Astrocyte (in vitro differentiated cells and primary cell): Measurements from ENCODE around the gene METTL25B. TPM values are rescaled to one million over a fixed set of nuclear protein-coding genes. Genes with fewer than 3 reads are reported as not detected.
A peak's percentile ranks its signal among the peaks of the same experiment; 100 is the strongest.

Source experiments
- DNase-seq: peaks from one replicate; pipeline ENCODE4 v3.0.0-alpha.2; 2010; ENCODE audit warnings: low read depth
- FAIRE-seq: peaks from 2 replicates; lab custom pipeline; 2011; peaks lifted over from hg19 to GRCh38; lab: Jason Lieb, UNC
- H2AFZ ChIP-seq: 2 replicates; pipeline ENCODE4 v1.6.0; 2012; ENCODE audit warnings: low read depth, low read length, inconsistent platforms
- H3K27ac ChIP-seq: 2 replicates; pipeline ENCODE4 v1.5.1; 2011; ENCODE audit warnings: low read depth, low read length, inconsistent platforms
- H3K27me3 ChIP-seq: 2 replicates; pipeline ENCODE4 v1.6.0; 2011; ENCODE audit warnings: low read length, inconsistent platforms; ENCODE audit not compliant: insufficient read depth
- H3K36me3 ChIP-seq: 2 replicates; pipeline ENCODE4 v1.5.1; 2011; ENCODE audit warnings: low read length, inconsistent platforms; ENCODE audit not compliant: insufficient read depth
- H3K4me1 ChIP-seq: 2 replicates; pipeline ENCODE4 v1.5.1; 2011; ENCODE audit warnings: low read length, inconsistent platforms; ENCODE audit not compliant: insufficient read depth
- H3K4me2 ChIP-seq: 2 replicates; pipeline ENCODE4 v1.6.0; 2012; ENCODE audit warnings: low read length, inconsistent platforms
- H3K4me3 ChIP-seq: 2 replicates; pipeline ENCODE4 v1.5.1; 2011; ENCODE audit warnings: low read depth, mild to moderate bottlenecking, low read length, inconsistent platforms; ENCODE audit not compliant: insufficient read depth
- H3K79me2 ChIP-seq: 2 replicates; pipeline ENCODE4 v1.6.0; 2012; ENCODE audit warnings: mild to moderate bottlenecking, low read length, inconsistent platforms; ENCODE audit not compliant: insufficient read depth
- H3K9ac ChIP-seq: 2 replicates; pipeline ENCODE4 v1.6.0; 2012; ENCODE audit warnings: mild to moderate bottlenecking, low read length, inconsistent platforms
- H3K9me3 ChIP-seq: 2 replicates; pipeline ENCODE4 v1.5.1; 2012; ENCODE audit warnings: low read depth, mild to moderate bottlenecking, low read length, inconsistent platforms; ENCODE audit not compliant: insufficient read depth
- H4K20me1 ChIP-seq: 2 replicates; pipeline ENCODE4 v1.6.0; 2012; ENCODE audit warnings: low read length, inconsistent platforms; ENCODE audit not compliant: insufficient read depth
- H3K27ac Mint-ChIP-seq: one replicate; pipeline ENCODE4 v1.8.0; 2021; ENCODE audit warnings: mild to moderate bottlenecking, mixed read lengths; ENCODE audit not compliant: unreplicated experiment
- H3K27me3 Mint-ChIP-seq: one replicate; pipeline ENCODE4 v1.8.0; 2021; ENCODE audit warnings: low read depth, mixed read lengths; ENCODE audit not compliant: unreplicated experiment
- H3K36me3 Mint-ChIP-seq: one replicate; pipeline ENCODE4 v1.8.0; 2021; ENCODE audit warnings: low read depth, mixed read lengths; ENCODE audit not compliant: unreplicated experiment
- H3K4me1 Mint-ChIP-seq: one replicate; pipeline ENCODE4 v1.8.0; 2021; ENCODE audit warnings: low read depth, mixed read lengths; ENCODE audit not compliant: unreplicated experiment
- H3K4me3 Mint-ChIP-seq: one replicate; pipeline ENCODE4 v1.8.0; 2021; ENCODE audit warnings: mild to moderate bottlenecking, moderate library complexity, mixed read lengths; ENCODE audit not compliant: unreplicated experiment
- H3K9me3 Mint-ChIP-seq: one replicate; pipeline ENCODE4 v1.8.0; 2021; ENCODE audit warnings: mild to moderate bottlenecking, mixed read lengths; ENCODE audit not compliant: unreplicated experiment
- CTCF ChIP-seq: IDR thresholded peaks from 2 replicates; pipeline ENCODE4 v1.5.1; 2011; ENCODE audit warnings: low read depth, mild to moderate bottlenecking, inconsistent platforms, low read length, moderate library complexity; ENCODE audit not compliant: insufficient read depth
- EZH2 ChIP-seq: IDR thresholded peaks from 2 replicates; pipeline ENCODE4 v1.6.1; 2012; ENCODE audit warnings: mild to moderate bottlenecking, low read length, inconsistent platforms; ENCODE audit not compliant: insufficient read depth
- total RNA-seq: library from RNA; stranded (reverse); gene quantifications from 2 replicates; pipeline ENCODE4 v1.2.1, GENCODE V29; 2021

Gene METTL25B
- total RNA-seq, 1 donor from 2014 or later: 9.9 TPM

GRCh38 chr1:156684227-156684782, 44.0 kb upstream of the METTL25B start:
- FAIRE-seq: no peak
- no peak overlapping the region for H3K4me3 ChIP-seq
- Mint-ChIP-seq H3K36me3 (no peaks in the 10 kb centered on the region), H3K4me1 (peaks cover 5% of the 10 kb centered on the region), H3K27me3 (peaks cover 28% of the 10 kb centered on the region), H3K4me3 (no peak overlapping the region), H3K27ac (no peak overlapping the region), H3K9me3 (no peaks in the 10 kb centered on the region)
- H3K4me1 ChIP-seq: peaks cover 15% of the 10 kb centered on the region
- H2AFZ ChIP-seq: no peak overlapping the region
- DNase-seq: no peak
- no peak overlapping the region for H3K9ac ChIP-seq
- no peaks in the 10 kb centered on the region for H4K20me1 ChIP-seq
- no peaks in the 10 kb centered on the region for H3K9me3 ChIP-seq
- H3K79me2 ChIP-seq: no peaks in the 10 kb centered on the region
- TF ChIP-seq CTCF: no peak
- TF ChIP-seq EZH2: no peak
- H3K27ac ChIP-seq: no peak overlapping the region
- peak overlapping the region; percentile 34 for H3K4me2 ChIP-seq
- H3K36me3 ChIP-seq: no peaks in the 10 kb centered on the region
- peaks cover 5% of the 10 kb centered on the region for H3K27me3 ChIP-seq

GRCh38 chr1:156689035-156689952, 39.0 kb upstream of the METTL25B start:
- Mint-ChIP-seq H3K9me3 (no peaks in the 10 kb centered on the region), H3K36me3 (no peaks in the 10 kb centered on the region), H3K27ac (peak overlapping the region; percentile 54), H3K4me3 (peak overlapping the region; percentile 84), H3K27me3 (peaks cover 2% of the 10 kb centered on the region), H3K4me1 (peaks cover 47% of the 10 kb centered on the region)
- Histone ChIP-seq H3K79me2 (no peaks in the 10 kb centered on the region), H3K9ac (peak overlapping the region; percentile 67), H2AFZ (peak overlapping the region; percentile 83), H3K27me3 (no peaks in the 10 kb centered on the region), H3K9me3 (no peaks in the 10 kb centered on the region), H3K4me2 (peak overlapping the region; percentile 90), H3K36me3 (no peaks in the 10 kb centered on the region), H3K4me1 (peaks cover 36% of the 10 kb centered on the region), H3K27ac (no peak overlapping the region), H4K20me1 (no peaks in the 10 kb centered on the region), H3K4me3 (peak overlapping the region; percentile 48)
- FAIRE-seq (no peak), DNase-seq (peak; percentile 63)
- TF ChIP-seq EZH2 (no peak), CTCF (peak; percentile 77)
